K562 (cell line): ENCODE data around the gene KCNMB3. TPM values are rescaled to one million over a fixed set of nuclear protein-coding genes. Genes with fewer than 3 reads are reported as not detected.

Experiments used
- ATAC-seq: fragments of 200-7000 bp; cut with Tn5 transposase; 3 replicates; pipeline ENCODE4 v1.9.1; 2020; ENCODE audit warnings: moderate library complexity
- BruUV-seq: library from RNA; stranded (reverse); fragments of 400-500 nt; replicated peaks from 2 replicates; lab custom pipeline; 2021; lab: Mats Ljungman, UMichigan
- CTCF ChIA-PET: fragments of 300-600 bp; formaldehyde crosslinking; extraction: SDS; loops from one replicate; lab custom pipeline; 2021; ENCODE audit warnings: low intra/inter-chr PET ratio; lab: Yijun Ruan, JAX
- POLR2A ChIA-PET: fragments of 300-600, 350-650 bp; sonication (Branson Sonifier 250); formaldehyde crosslinking; extraction: SDS; loops from one replicate; lab custom pipeline; 2021; ENCODE audit warnings: antibody characterized with exemption, inconsistent platforms; lab: Yijun Ruan, JAX
- DNase-seq, 4 experiments: peaks; one replicate each; pipeline versions ENCODE4 v3.0.0 to v3.0.0-alpha.2; 2011 to 2018; ENCODE audit warnings: low spot score in 3 of 4, mixed read lengths in 3 of 4; ENCODE audit errors: extremely low read depth in 1 of 4
- FAIRE-seq: peaks from 2 replicates; lab custom pipeline; 2011; peaks lifted over from hg19 to GRCh38; lab: Jason Lieb, UNC
- H2AFZ ChIP-seq: 2 replicates; pipeline ENCODE4 v1.6.0; 2011; ENCODE audit warnings: low read depth, low read length, control low read depth, inconsistent platforms
- H3K27ac ChIP-seq: fragments of 200-600 bp; 3 replicates; pipeline ENCODE4 v1.8.0; 2011; ENCODE audit warnings: low read depth, mild to moderate bottlenecking, control low read depth, inconsistent platforms, low read length, moderate library complexity, mixed read lengths; ENCODE audit errors: extremely low read depth
- H3K27me3 ChIP-seq, 2 experiments: fragments of 300-600 bp in 1 of 2; 2 replicates in 1 of 2; 3 replicates in 1 of 2; pipeline versions ENCODE4 v1.6.0 to v1.8.0; 2011; ENCODE audit warnings: inconsistent platforms in 2 of 2, low read length in 2 of 2, mild to moderate bottlenecking in 1 of 2, mixed read lengths in 1 of 2, moderate library complexity in 1 of 2; ENCODE audit not compliant: control insufficient read depth in 2 of 2, insufficient read depth in 2 of 2
- H3K36me3 ChIP-seq: fragments of 300-600 bp; 3 replicates; pipeline ENCODE4 v1.8.0; 2011; ENCODE audit warnings: mild to moderate bottlenecking, low read length, inconsistent platforms; ENCODE audit not compliant: control insufficient read depth, insufficient read depth
- H3K4me1 ChIP-seq, 2 experiments: fragments of 200-600 bp in 1 of 2; replicated peaks in 1 of 2; 2 replicates in 1 of 2; 3 replicates in 1 of 2; pipeline versions ENCODE4 v1.5.1 to v1.8.0; 2011; ENCODE audit warnings: inconsistent platforms in 2 of 2, low read length in 2 of 2, mild to moderate bottlenecking in 1 of 2, mixed read lengths in 1 of 2, moderate library complexity in 1 of 2; ENCODE audit not compliant: control insufficient read depth in 2 of 2, insufficient read depth in 2 of 2
- H3K4me2 ChIP-seq: 2 replicates; pipeline ENCODE4 v1.6.1; 2011; ENCODE audit warnings: low read length, control low read depth, inconsistent platforms, mixed read lengths; ENCODE audit not compliant: insufficient read depth
- H3K4me3 ChIP-seq: fragments of 200-600 bp; sonication (generic), shearing (Covaris generic); 2 replicates; pipeline ENCODE4 v1.5.1; 2016; ENCODE audit warnings: control low read depth, inconsistent platforms
- H3K79me2 ChIP-seq: fragments of 200-600 bp; 3 replicates; pipeline ENCODE4 v1.8.0; 2011; ENCODE audit warnings: low read length, inconsistent platforms; ENCODE audit not compliant: control insufficient read depth, insufficient read depth
- H3K9ac ChIP-seq, 2 experiments: 2 replicates each; pipeline versions ENCODE4 v1.6.0 to v1.6.1; 2011; ENCODE audit warnings: low read depth in 2 of 2, low read length in 2 of 2, control low read depth in 1 of 2, inconsistent platforms in 1 of 2, mild to moderate bottlenecking in 1 of 2, mixed read lengths in 1 of 2; ENCODE audit not compliant: insufficient read depth in 1 of 2
- H3K9me1 ChIP-seq: one replicate; pipeline ENCODE4 v1.6.0; 2011; ENCODE audit warnings: inconsistent platforms, mild to moderate bottlenecking, low read length, moderate library complexity; ENCODE audit not compliant: control insufficient read depth, insufficient read depth
- H3K9me3 ChIP-seq: replicated peaks from 2 replicates; pipeline ENCODE4 v1.5.1; 2011; ENCODE audit warnings: low read depth, low read length, inconsistent platforms; ENCODE audit not compliant: control insufficient read depth, insufficient read depth
- H4K20me1 ChIP-seq: replicated peaks from 2 replicates; pipeline ENCODE4 v1.6.1; 2011; ENCODE audit warnings: low read length, inconsistent platforms, mixed read lengths; ENCODE audit not compliant: control insufficient read depth, insufficient read depth
- CBFA2T3 ChIP-seq: fragments of 450-650 bp; IDR thresholded peaks from 2 replicates; pipeline ENCODE4 v1.6.1; 2017
- CBX2 ChIP-seq: fragments of 200-600 bp; sonication (generic); IDR thresholded peaks from one replicate; pipeline ENCODE4 v1.6.1; 2012; ENCODE audit warnings: mild to moderate bottlenecking, low read length, inconsistent platforms; ENCODE audit not compliant: insufficient read depth, poor library complexity, severe bottlenecking
- EZH2 ChIP-seq: IDR thresholded peaks from 2 replicates; pipeline ENCODE4 v1.6.1; 2012; ENCODE audit warnings: low read depth, mild to moderate bottlenecking, inconsistent platforms, low read length, borderline replicate concordance
- GATA2 ChIP-seq: sonication (generic); formaldehyde crosslinking; IDR thresholded peaks from 2 replicates; pipeline ENCODE4 v1.4.0; 2020; ENCODE audit warnings: mild to moderate bottlenecking, missing genetic modification reagents
- HLTF ChIP-seq: fragments of 450-650 bp; IDR thresholded peaks from 2 replicates; pipeline ENCODE4 v1.6.1; 2016
- HSF4 ChIP-seq: fragments of 250-450 bp; sonication (Bioruptor Pico); IDR thresholded peaks from 2 replicates; pipeline ENCODE4 v2.1.2; 2022; ENCODE audit warnings: mild to moderate bottlenecking, moderate library complexity, borderline replicate concordance
- POLR2A ChIP-seq: fragments of 450-650 bp; conservative IDR thresholded peaks from 2 replicates; pipeline ENCODE4 v1.6.1; 2016
- POLR3A ChIP-seq: IDR thresholded peaks from 2 replicates; pipeline ENCODE4 v1.6.1; 2011; ENCODE audit warnings: borderline replicate concordance, mild to moderate bottlenecking, moderate library complexity; ENCODE audit not compliant: insufficient read length, insufficient read depth; ENCODE audit errors: extremely low read depth
- SMAD3 ChIP-seq: fragments of 450-650 bp; formaldehyde crosslinking; conservative IDR thresholded peaks from 2 replicates; pipeline ENCODE4 v1.4.0; 2020; ENCODE audit warnings: mild to moderate bottlenecking
- SP1 ChIP-seq: sonication (generic); formaldehyde crosslinking; IDR thresholded peaks from 2 replicates; pipeline ENCODE4 v1.8.1; 2022; ENCODE audit warnings: mild to moderate bottlenecking, missing genetic modification reagents
- STAG1 ChIP-seq: sonication (generic); formaldehyde crosslinking; IDR thresholded peaks from 2 replicates; pipeline ENCODE4 v1.5.0; 2020; ENCODE audit warnings: missing genetic modification reagents, borderline replicate concordance
- ZBED1 ChIP-seq: IDR thresholded peaks from 2 replicates; pipeline ENCODE4 v1.6.1; 2014
- ZBTB1 ChIP-seq: sonication (generic); formaldehyde crosslinking; IDR thresholded peaks from 2 replicates; pipeline ENCODE4 v1.8.1; 2023; ENCODE audit warnings: missing genetic modification reagents, low read depth, mild to moderate bottlenecking, borderline replicate concordance
- ZHX1 ChIP-seq: fragments of 150-350 bp; conservative IDR thresholded peaks from 2 replicates; pipeline ENCODE4 v1.6.1; 2014; ENCODE audit warnings: low read length
- ZMIZ1 ChIP-seq, 2 experiments: fragments of 150-350 bp in 1 of 2; IDR thresholded peaks; 2 replicates each; pipeline ENCODE4 v1.6.1; 2012 to 2016; ENCODE audit warnings: low read depth in 2 of 2, low read length in 2 of 2, mild to moderate bottlenecking in 1 of 2, moderate library complexity in 1 of 2
- ZNF174 ChIP-seq: fragments of 250-450 bp; sonication (Bioruptor Pico); IDR thresholded peaks from 2 replicates; pipeline ENCODE4 v1.4.0; 2020; ENCODE audit warnings: mild to moderate bottlenecking
- WGBS: fragments of 100-300 bp; shearing (Covaris generic); methylation state at CpG from one replicate; pipeline ENCODE4 v1.1.6; 2016; ENCODE audit warnings: low coverage, mixed read lengths; ENCODE audit not compliant: insufficient coverage; ENCODE audit errors: missing lambda C conversion rate; 5-methylcytosine and 5-hydroxymethylcytosine counted together
- in situ Hi-C: fragments of 300-500 bp; cut with MboI; formaldehyde crosslinking; loops from 4 replicates; pipeline ENCODE4 v1.15.0; 2018; ENCODE audit warnings: inconsistent platforms, mixed read lengths
- intact Hi-C: fragments of 100-400 bp; cut with micrococcal nuclease; formaldehyde crosslinking; loops from 2 replicates; pipeline ENCODE4 v1.14.2; 2022
- polyA plus RNA-seq, 8 experiments: library from polyadenylated mRNA; depleted of rRNA in 4 of 8; stranded (reverse) in 5 of 8; unstranded in 3 of 8; fragments of >200 nt; fragmentation: Nextera tagmentation in 2 of 8; fragmentation: Illumina TruSeq in 1 of 8; extraction: Ambion mirVana in 2 of 8; extraction: Trizol in 1 of 8; gene quantifications; 2 replicates each; pipeline versions ENCODE4 v1.2.1 to v1.2.3, GENCODE V29; 2011 to 2014; ENCODE audit warnings: inconsistent platforms in 1 of 8, missing spikeins in 1 of 8
- total RNA-seq, 7 experiments: library from RNA; depleted of rRNA in 6 of 7; stranded (reverse); fragments of >200 nt in 6 of 7; fragmentation: Illumina TruSeq in 2 of 7; extraction: Trizol in 2 of 7; gene quantifications; 2 replicates each; pipeline versions ENCODE4 v1.2.1 to v1.2.3, GENCODE V29; 2011 to 2021; ENCODE audit warnings: low replicate concordance in 1 of 7
- TF ChIP-seq, protein P1 (sequence below): fragments of 450-650 bp; IDR thresholded peaks from 2 replicates; pipeline ENCODE4 v1.6.1; 2014; ENCODE audit warnings: low read depth, mild to moderate bottlenecking, moderate library complexity, borderline replicate concordance

Gene KCNMB3
- total and polyA plus RNA-seq, 9 of the 15 experiments (the other 6 are each of a cell fraction or from before 2014, with no cell fraction given) = 7.0 to 21.1 (median 14.3) TPM

- H3K9me3 ChIP-seq = no peaks in the 10 kb centered on the region
- no peak overlapping the region for H2AFZ ChIP-seq
- CTCF ChIA-PET = no interaction called here
- DNase-seq (no peak), FAIRE-seq (no peak), ATAC-seq (peak; percentile 41; the same call in 2 of the 3 replicates)
- H3K4me2 ChIP-seq = no peak overlapping the region
- no peaks in the 10 kb centered on the region for H3K4me1 ChIP-seq
- intact Hi-C loops (no loop called here), in situ Hi-C loops (no loop called here)
- H3K4me3 ChIP-seq = no peak overlapping the region
- H4K20me1 ChIP-seq = no peaks in the 10 kb centered on the region
- no peaks in the 10 kb centered on the region for H3K27me3 ChIP-seq
- WGBS = 83% methylated on average over 5 of the region's 5 CpGs
- no peaks in the 10 kb centered on the region for H3K79me2 ChIP-seq
- BruUV-seq = no TSS peak
- peaks cover 43% of the 10 kb centered on the region; the same call in 1 of the 3 replicates for H3K36me3 ChIP-seq
- H3K27ac ChIP-seq = no peak overlapping the region
- no peaks in the 10 kb centered on the region for H3K9me1 ChIP-seq
- POLR2A ChIA-PET = no interaction called here
- H3K9ac ChIP-seq = no peak overlapping the region
- TF ChIP-seq HLTF = no peak
- TF ChIP-seq ZNF174 (CRISPR knock-in tag) = no peak
- TF ChIP-seq ZMIZ1 (IDR thresholded peaks at IDR 0.05; ENCODE audit: low read depth in 2 of 2, low read length in 2 of 2) = no peak
- no peak for TF ChIP-seq SMAD3 (CRISPR knock-in tag)
- no peak for TF ChIP-seq HSF4 (CRISPR knock-in tag)
- TF ChIP-seq CBX2 = no peak
- TF ChIP-seq ZBED1 = no peak
- TF ChIP-seq EZH2 = no peak
- no peak for TF ChIP-seq ZBTB1 (CRISPR knock-in tag)
- no peak for TF ChIP-seq CBFA2T3
- no peak for TF ChIP-seq GATA2 (CRISPR knock-in tag)
- TF ChIP-seq ZHX1 = no peak
- TF ChIP-seq POLR3A = no peak
- TF ChIP-seq STAG1 (CRISPR knock-in tag) = no peak
- TF ChIP-seq, protein P1, sequence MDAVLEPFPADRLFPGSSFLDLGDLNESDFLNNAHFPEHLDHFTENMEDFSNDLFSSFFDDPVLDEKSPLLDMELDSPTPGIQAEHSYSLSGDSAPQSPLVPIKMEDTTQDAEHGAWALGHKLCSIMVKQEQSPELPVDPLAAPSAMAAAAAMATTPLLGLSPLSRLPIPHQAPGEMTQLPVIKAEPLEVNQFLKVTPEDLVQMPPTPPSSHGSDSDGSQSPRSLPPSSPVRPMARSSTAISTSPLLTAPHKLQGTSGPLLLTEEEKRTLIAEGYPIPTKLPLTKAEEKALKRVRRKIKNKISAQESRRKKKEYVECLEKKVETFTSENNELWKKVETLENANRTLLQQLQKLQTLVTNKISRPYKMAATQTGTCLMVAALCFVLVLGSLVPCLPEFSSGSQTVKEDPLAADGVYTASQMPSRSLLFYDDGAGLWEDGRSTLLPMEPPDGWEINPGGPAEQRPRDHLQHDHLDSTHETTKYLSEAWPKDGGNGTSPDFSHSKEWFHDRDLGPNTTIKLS = no peak
- TF ChIP-seq SP1 (CRISPR knock-in tag) = no peak
- no peak for TF ChIP-seq POLR2A
These were observed 21.7 kb downstream of the KCNMB3 start for GRCh38 chr3:179229177-179229576.
